HPDE6-E6E7 (cell line): ENCODE results near the gene LTBP1.
"Not testable (repeated sequence)": the region's sequence is repeated elsewhere in the genome, so short reads cannot be mapped to it uniquely, and the experiment has no call there.

Experiments used
- DNase-seq: peaks from one replicate; pipeline ENCODE4 v3.0.0; 2011; ENCODE audit warnings: missing footprints; ENCODE audit errors: extremely low spot score

The LTBP1 gene

GRCh38 chr2:33221046-33221784, 274.5 kb downstream of the LTBP1 start:
- no peak for DNase-seq

GRCh38 chr2:33222309-33222708, 275.6 kb downstream of the LTBP1 start:
- peak; percentile 31 for DNase-seq

- DNase-seq = no peak
These were observed 277.1 kb downstream of the LTBP1 start for GRCh38 chr2:33223856-33224255.

GRCh38 chr2:33225350-33225749, 278.6 kb downstream of the LTBP1 start:
- DNase-seq = no peak

GRCh38 chr2:33226546-33226945, 279.8 kb downstream of the LTBP1 start:
- no peak for DNase-seq

GRCh38 chr2:33229646-33230045, 282.9 kb downstream of the LTBP1 start:
- DNase-seq = no peak

GRCh38 chr2:33230195-33230594, 283.4 kb downstream of the LTBP1 start:
- no peak for DNase-seq

GRCh38 chr2:33230842-33231241, 284.1 kb downstream of the LTBP1 start:
- DNase-seq = no peak

GRCh38 chr2:33235559-33235958, 288.8 kb downstream of the LTBP1 start:
- DNase-seq = not testable (repeated sequence)

- DNase-seq = no peak
These were observed 290.0 kb downstream of the LTBP1 start for GRCh38 chr2:33236482-33237385.

GRCh38 chr2:33238111-33238510, 291.4 kb downstream of the LTBP1 start:
- DNase-seq = no peak

- no peak for DNase-seq
These were observed 293.4 kb downstream of the LTBP1 start for GRCh38 chr2:33240178-33240577.

- DNase-seq = no peak
These were observed 294.3 kb downstream of the LTBP1 start for GRCh38 chr2:33241072-33241471.

GRCh38 chr2:33241581-33241980, 294.8 kb downstream of the LTBP1 start:
- no peak for DNase-seq

- no peak for DNase-seq
These were observed 296.1 kb downstream of the LTBP1 start for GRCh38 chr2:33242845-33243244.

GRCh38 chr2:33246432-33246831, 299.7 kb downstream of the LTBP1 start:
- DNase-seq = no peak

- DNase-seq = no peak
These were observed 300.6 kb downstream of the LTBP1 start for GRCh38 chr2:33247365-33247764.

- no peak for DNase-seq
These were observed 303.8 kb downstream of the LTBP1 start for GRCh38 chr2:33250417-33251029.

- DNase-seq = no peak
These were observed 309.5 kb downstream of the LTBP1 start for GRCh38 chr2:33256162-33256755.

GRCh38 chr2:33258387-33258786, 311.6 kb downstream of the LTBP1 start:
- DNase-seq = no peak

- no peak for DNase-seq
These were observed 315.3 kb downstream of the LTBP1 start for GRCh38 chr2:33262097-33262496.

- no peak for DNase-seq
These were observed 318.0 kb downstream of the LTBP1 start for GRCh38 chr2:33264766-33265165.
